ENCODE measurements around the gene KCTD13. TPM values are rescaled to one million over a fixed set of nuclear protein-coding genes. Genes with fewer than 3 reads are reported as not detected.

The KCTD13 gene
- total RNA-seq, 1 experiment from 2014 or later = 18.5 TPM

DNA sequence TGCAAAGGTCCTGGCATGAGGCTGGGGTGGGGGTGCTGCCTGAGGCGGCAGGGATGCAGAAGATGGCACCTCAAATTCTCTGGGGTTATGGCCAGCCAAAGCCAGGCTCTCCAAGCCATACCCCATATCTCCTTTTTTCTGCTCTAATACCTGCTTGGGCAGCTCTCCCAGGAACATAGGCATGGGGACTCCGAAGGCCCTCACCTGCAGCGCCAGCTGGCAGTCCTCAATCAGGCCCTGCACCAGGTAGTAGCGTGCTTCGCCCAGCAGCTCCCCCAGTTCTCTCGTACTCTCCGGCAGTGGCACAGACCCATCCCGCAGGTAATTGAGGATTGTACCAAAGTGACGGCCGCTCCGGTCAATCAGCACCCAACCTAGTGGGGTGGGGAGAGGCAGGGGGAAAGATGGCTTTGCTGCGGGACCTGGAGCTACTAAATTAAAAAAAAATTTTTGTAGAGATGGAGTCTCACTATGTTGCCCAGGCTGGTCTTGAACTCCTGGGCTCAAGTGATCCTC is 3.0 kb downstream of the KCTD13 start:
- H3K36me3 Mint-ChIP-seq = peaks cover 3% of the 10 kb centered on the region
- no peaks in the 10 kb centered on the region for H3K9me3 Mint-ChIP-seq
- H3K27ac Mint-ChIP-seq = no peak overlapping the region
- ChIA-PET POLR2A (no interaction called here), CTCF (interaction anchor here (0.9 to 1.8 kb wide), 5 partner anchors 12 to 223 kb away, joined by 3 to 5 read pairs (median 4); no protein-coding TSS in a partner anchor)
- no peak overlapping the region for H3K4me3 Mint-ChIP-seq
- H3K4me1 Mint-ChIP-seq = peaks cover 18% of the 10 kb centered on the region
- no peak for DNase-seq (ENCODE audit: low spot score)
- H3K27me3 Mint-ChIP-seq (ENCODE audit: low read depth) = no peaks in the 10 kb centered on the region; the same call in 1 of the 2 replicates
- ATAC-seq = no peak
- TF ChIP-seq PRRX2 (CRISPR knock-in tag; IDR thresholded peaks at IDR 0.05) = no peak
- no peak for TF ChIP-seq NR3C1 (CRISPR knock-in tag; conservative IDR thresholded peaks at IDR 0.05; ENCODE audit: low read depth)
- no peak for TF ChIP-seq RORB (CRISPR knock-in tag; IDR thresholded peaks at IDR 0.05)
- no peak for TF ChIP-seq TCF7 (CRISPR knock-in tag; IDR thresholded peaks at IDR 0.05; ENCODE audit: low read depth)
- TF ChIP-seq ZNF396 (CRISPR knock-in tag; IDR thresholded peaks at IDR 0.05; ENCODE audit: borderline replicate concordance) = no peak
- TF ChIP-seq, protein P1, sequence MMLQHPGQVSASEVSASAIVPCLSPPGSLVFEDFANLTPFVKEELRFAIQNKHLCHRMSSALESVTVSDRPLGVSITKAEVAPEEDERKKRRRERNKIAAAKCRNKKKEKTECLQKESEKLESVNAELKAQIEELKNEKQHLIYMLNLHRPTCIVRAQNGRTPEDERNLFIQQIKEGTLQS (CRISPR knock-in tag; conservative IDR thresholded peaks at IDR 0.05) = no peak
- no peak for TF ChIP-seq MYBL2 (CRISPR knock-in tag; IDR thresholded peaks at IDR 0.05)
- TF ChIP-seq NFATC4 (CRISPR knock-in tag; IDR thresholded peaks at IDR 0.05) = no peak
- TF ChIP-seq, protein P2, sequence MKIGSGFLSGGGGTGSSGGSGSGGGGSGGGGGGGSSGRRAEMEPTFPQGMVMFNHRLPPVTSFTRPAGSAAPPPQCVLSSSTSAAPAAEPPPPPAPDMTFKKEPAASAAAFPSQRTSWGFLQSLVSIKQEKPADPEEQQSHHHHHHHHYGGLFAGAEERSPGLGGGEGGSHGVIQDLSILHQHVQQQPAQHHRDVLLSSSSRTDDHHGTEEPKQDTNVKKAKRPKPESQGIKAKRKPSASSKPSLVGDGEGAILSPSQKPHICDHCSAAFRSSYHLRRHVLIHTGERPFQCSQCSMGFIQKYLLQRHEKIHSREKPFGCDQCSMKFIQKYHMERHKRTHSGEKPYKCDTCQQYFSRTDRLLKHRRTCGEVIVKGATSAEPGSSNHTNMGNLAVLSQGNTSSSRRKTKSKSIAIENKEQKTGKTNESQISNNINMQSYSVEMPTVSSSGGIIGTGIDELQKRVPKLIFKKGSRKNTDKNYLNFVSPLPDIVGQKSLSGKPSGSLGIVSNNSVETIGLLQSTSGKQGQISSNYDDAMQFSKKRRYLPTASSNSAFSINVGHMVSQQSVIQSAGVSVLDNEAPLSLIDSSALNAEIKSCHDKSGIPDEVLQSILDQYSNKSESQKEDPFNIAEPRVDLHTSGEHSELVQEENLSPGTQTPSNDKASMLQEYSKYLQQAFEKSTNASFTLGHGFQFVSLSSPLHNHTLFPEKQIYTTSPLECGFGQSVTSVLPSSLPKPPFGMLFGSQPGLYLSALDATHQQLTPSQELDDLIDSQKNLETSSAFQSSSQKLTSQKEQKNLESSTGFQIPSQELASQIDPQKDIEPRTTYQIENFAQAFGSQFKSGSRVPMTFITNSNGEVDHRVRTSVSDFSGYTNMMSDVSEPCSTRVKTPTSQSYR (CRISPR knock-in tag; IDR thresholded peaks at IDR 0.05) = no peak
- no peak for TF ChIP-seq ATF1 (CRISPR knock-in tag; IDR thresholded peaks at IDR 0.05)
- no peak for TF ChIP-seq ZNF671 (CRISPR knock-in tag; IDR thresholded peaks at IDR 0.05)
- TF ChIP-seq HMGA2 (CRISPR knock-in tag; IDR thresholded peaks at IDR 0.05) = no peak
- no peak for TF ChIP-seq SP1 (CRISPR knock-in tag; conservative IDR thresholded peaks at IDR 0.05)
- TF ChIP-seq GTF2I (CRISPR knock-in tag; conservative IDR thresholded peaks at IDR 0.05) = no peak
- TF ChIP-seq ZNF219 (CRISPR knock-in tag; IDR thresholded peaks at IDR 0.05; ENCODE audit: borderline replicate concordance) = no peak

DNA sequence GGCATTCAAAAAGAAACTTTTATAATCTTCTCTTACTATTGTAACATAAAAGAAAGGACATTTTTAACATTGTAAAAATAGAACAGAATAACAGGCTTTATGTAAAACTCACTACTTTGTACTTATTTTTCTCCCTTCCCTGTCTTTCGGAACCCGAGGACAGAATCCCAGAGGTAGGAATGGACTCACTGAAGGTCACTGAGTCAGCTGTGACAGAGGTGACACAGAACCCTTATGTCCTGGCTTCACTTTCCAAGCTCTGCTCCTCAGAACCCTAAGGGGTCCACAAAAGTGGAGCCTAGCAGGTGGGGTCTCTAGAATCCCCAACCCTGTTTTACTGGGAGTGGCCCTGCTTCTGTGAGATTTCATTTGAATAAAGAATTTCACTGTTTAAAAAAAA is 3.7 kb downstream of the KCTD13 start:
- CTCF ChIA-PET = interaction anchor here (1.1 to 1.8 kb wide), 3 partner anchors 11 to 74 kb away, joined by 4 to 5 read pairs (median 5); no protein-coding TSS in a partner anchor
- Mint-ChIP-seq H3K4me3 (no peak overlapping the region), H3K27me3 (ENCODE audit: low read depth) (no peaks in the 10 kb centered on the region; the same call in 1 of the 2 replicates), H3K9me3 (no peaks in the 10 kb centered on the region), H3K36me3 (peaks cover 3% of the 10 kb centered on the region), H3K27ac (no peak overlapping the region), H3K4me1 (peaks cover 14% of the 10 kb centered on the region)
- POLR2A ChIA-PET = no interaction called here
- DNase-seq (ENCODE audit: low spot score) (no peak), ATAC-seq (no peak)
- TF ChIP-seq, protein P3, sequence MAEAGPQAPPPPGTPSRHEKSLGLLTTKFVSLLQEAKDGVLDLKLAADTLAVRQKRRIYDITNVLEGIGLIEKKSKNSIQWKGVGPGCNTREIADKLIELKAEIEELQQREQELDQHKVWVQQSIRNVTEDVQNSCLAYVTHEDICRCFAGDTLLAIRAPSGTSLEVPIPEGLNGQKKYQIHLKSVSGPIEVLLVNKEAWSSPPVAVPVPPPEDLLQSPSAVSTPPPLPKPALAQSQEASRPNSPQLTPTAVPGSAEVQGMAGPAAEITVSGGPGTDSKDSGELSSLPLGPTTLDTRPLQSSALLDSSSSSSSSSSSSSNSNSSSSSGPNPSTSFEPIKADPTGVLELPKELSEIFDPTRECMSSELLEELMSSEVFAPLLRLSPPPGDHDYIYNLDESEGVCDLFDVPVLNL (CRISPR knock-in tag; IDR thresholded peaks at IDR 0.05; ENCODE audit: borderline replicate concordance, low read depth) = no peak
- TF ChIP-seq, protein P4, sequence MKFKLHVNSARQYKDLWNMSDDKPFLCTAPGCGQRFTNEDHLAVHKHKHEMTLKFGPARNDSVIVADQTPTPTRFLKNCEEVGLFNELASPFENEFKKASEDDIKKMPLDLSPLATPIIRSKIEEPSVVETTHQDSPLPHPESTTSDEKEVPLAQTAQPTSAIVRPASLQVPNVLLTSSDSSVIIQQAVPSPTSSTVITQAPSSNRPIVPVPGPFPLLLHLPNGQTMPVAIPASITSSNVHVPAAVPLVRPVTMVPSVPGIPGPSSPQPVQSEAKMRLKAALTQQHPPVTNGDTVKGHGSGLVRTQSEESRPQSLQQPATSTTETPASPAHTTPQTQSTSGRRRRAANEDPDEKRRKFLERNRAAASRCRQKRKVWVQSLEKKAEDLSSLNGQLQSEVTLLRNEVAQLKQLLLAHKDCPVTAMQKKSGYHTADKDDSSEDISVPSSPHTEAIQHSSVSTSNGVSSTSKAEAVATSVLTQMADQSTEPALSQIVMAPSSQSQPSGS (CRISPR knock-in tag; IDR thresholded peaks at IDR 0.05; ENCODE audit: borderline replicate concordance, low read depth) = no peak
- TF ChIP-seq, protein P2 (CRISPR knock-in tag; IDR thresholded peaks at IDR 0.05) = no peak
- TF ChIP-seq, protein P5, sequence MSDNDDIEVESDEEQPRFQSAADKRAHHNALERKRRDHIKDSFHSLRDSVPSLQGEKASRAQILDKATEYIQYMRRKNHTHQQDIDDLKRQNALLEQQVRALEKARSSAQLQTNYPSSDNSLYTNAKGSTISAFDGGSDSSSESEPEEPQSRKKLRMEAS (CRISPR knock-in tag; IDR thresholded peaks at IDR 0.05) = no peak
- no peak for TF ChIP-seq ZNF121 (CRISPR knock-in tag; IDR thresholded peaks at IDR 0.05)
- TF ChIP-seq, protein P1 (CRISPR knock-in tag; conservative IDR thresholded peaks at IDR 0.05) = no peak
- no peak for TF ChIP-seq MYBL2 (CRISPR knock-in tag; IDR thresholded peaks at IDR 0.05)
- TF ChIP-seq, protein P6, sequence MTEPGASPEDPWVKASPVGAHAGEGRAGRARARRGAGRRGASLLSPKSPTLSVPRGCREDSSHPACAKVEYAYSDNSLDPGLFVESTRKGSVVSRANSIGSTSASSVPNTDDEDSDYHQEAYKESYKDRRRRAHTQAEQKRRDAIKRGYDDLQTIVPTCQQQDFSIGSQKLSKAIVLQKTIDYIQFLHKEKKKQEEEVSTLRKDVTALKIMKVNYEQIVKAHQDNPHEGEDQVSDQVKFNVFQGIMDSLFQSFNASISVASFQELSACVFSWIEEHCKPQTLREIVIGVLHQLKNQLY (CRISPR knock-in tag; IDR thresholded peaks at IDR 0.05) = no peak

All from WTC11 (cell line).